BLaER1 treated with 17β-estradiol and CSF1 and Interleukin-3, amounts not matched to agents 10 nM and 100 nM (cell line): ENCODE results near the gene MEF2C.

ENCODE experiments used
- H3K27ac ChIP-seq, 11 experiments: shearing (Covaris generic); formaldehyde crosslinking; 2 replicates each; pipeline ENCODE4 v1.8.1; 2022
- H3K27me3 ChIP-seq, 11 experiments: shearing (Covaris generic); formaldehyde crosslinking; 2 replicates each; pipeline ENCODE4 v1.8.1; 2022
- H3K36me3 ChIP-seq, 11 experiments: shearing (Covaris generic); formaldehyde crosslinking; 2 replicates each; pipeline ENCODE4 v1.8.1; 2022
- H3K4me1 ChIP-seq, 10 experiments: shearing (Covaris generic); formaldehyde crosslinking; 2 replicates each; pipeline ENCODE4 v1.8.1; 2022
- H3K4me2 ChIP-seq, 11 experiments: shearing (Covaris generic); formaldehyde crosslinking; 2 replicates each; pipeline ENCODE4 v1.8.1; 2022
- H3K4me3 ChIP-seq, 10 experiments: shearing (Covaris generic); formaldehyde crosslinking; 2 replicates each; pipeline ENCODE4 v1.8.1; 2022
- H3K9ac ChIP-seq, 11 experiments: shearing (Covaris generic); formaldehyde crosslinking; 2 replicates each; pipeline ENCODE4 v1.8.1; 2022
- H3K9me3 ChIP-seq, 11 experiments: shearing (Covaris generic); formaldehyde crosslinking; replicated peaks in 1 of 11; 2 replicates each; pipeline ENCODE4 v1.8.1; 2022
- H4K20me1 ChIP-seq, 11 experiments: shearing (Covaris generic); formaldehyde crosslinking; 2 replicates each; pipeline ENCODE4 v1.8.1; 2022
- Cebpa-rat ChIP-seq, 11 experiments: shearing (Covaris generic); IDR thresholded peaks; 2 replicates each; pipeline ENCODE4 v1.8.1; 2022

The MEF2C gene

GRCh38 chr5:88888291-88888690 is 5.3 kb upstream of the MEF2C start:
- peak overlapping the region; percentile 32 to 90 (median 86); a peak in 20 of 22 replicates for H3K9ac ChIP-seq
- H3K4me2 ChIP-seq = peak overlapping the region; percentile 75 to 97 (median 90)
- no peaks in the 10 kb centered on the region; a peak in 1 of 22 replicates for H3K36me3 ChIP-seq
- H3K27ac ChIP-seq = peak overlapping the region in 10 of 11 experiments; percentile 76 to 96 (median 93); a peak in 20 of 22 replicates
- H4K20me1 ChIP-seq = no peaks in the 10 kb centered on the region
- peaks cover 40 to 66% (median 53%) of the 10 kb centered on the region in 10 experiments for H3K4me1 ChIP-seq
- H3K27me3 ChIP-seq = no peaks in the 10 kb centered on the region
- peak overlapping the region; percentile 70 to 87 (median 76); a peak in 17 of 20 replicates for H3K4me3 ChIP-seq
- TF ChIP-seq Cebpa-rat (IDR thresholded peaks at IDR 0.05) = no peak
- H3K9me3 ChIP-seq = peaks cover 0 to 17% (median 0%) of the 10 kb centered on the region in 11 experiments; a peak in 5 of 22 replicates

- no peaks in the 10 kb centered on the region for H3K27me3 ChIP-seq
- peak overlapping the region in 5 of 10 experiments; percentile 24 to 96 (median 83); a peak in 6 of 20 replicates for H3K4me3 ChIP-seq
- peak overlapping the region in 9 of 11 experiments; percentile 38 to 95 (median 78); a peak in 9 of 22 replicates for H3K9ac ChIP-seq
- peak overlapping the region; percentile 85 to 97 (median 90); a peak in 20 of 22 replicates for H3K4me2 ChIP-seq
- no peak for TF ChIP-seq Cebpa-rat (IDR thresholded peaks at IDR 0.05)
- peaks cover 40 to 66% (median 53%) of the 10 kb centered on the region in 10 experiments for H3K4me1 ChIP-seq
- H3K36me3 ChIP-seq = no peaks in the 10 kb centered on the region; a peak in 1 of 22 replicates
- peaks cover 0 to under 1% (median 0%) of the 10 kb centered on the region in 11 experiments; a peak in 2 of 22 replicates for H4K20me1 ChIP-seq
- peak overlapping the region; percentile 84 to 96 (median 92); a peak in 21 of 22 replicates for H3K27ac ChIP-seq
- peaks cover 0 to 13% (median 0%) of the 10 kb centered on the region in 11 experiments; a peak in 5 of 22 replicates for H3K9me3 ChIP-seq
Observed at GRCh38 chr5:88887342-88887741, 4.4 kb upstream of the MEF2C start.

GRCh38 chr5:88886746-88887341 is 3.9 kb upstream of the MEF2C start:
- no peaks in the 10 kb centered on the region for H3K27me3 ChIP-seq
- H3K4me2 ChIP-seq = peak overlapping the region; percentile 85 to 97 (median 90)
- H3K4me3 ChIP-seq = peak overlapping the region; percentile 45 to 96 (median 70); a peak in 17 of 20 replicates
- H3K4me1 ChIP-seq = peaks cover 40 to 66% (median 53%) of the 10 kb centered on the region in 10 experiments
- peak overlapping the region; percentile 84 to 96 (median 92) for H3K27ac ChIP-seq
- peaks cover 0 to 3% (median 0%) of the 10 kb centered on the region in 11 experiments; a peak in 4 of 22 replicates for H4K20me1 ChIP-seq
- H3K36me3 ChIP-seq = no peaks in the 10 kb centered on the region
- H3K9me3 ChIP-seq = peaks cover 0 to 8% (median 0%) of the 10 kb centered on the region in 11 experiments; a peak in 5 of 22 replicates
- H3K9ac ChIP-seq = peak overlapping the region; percentile 68 to 95 (median 76)
- no peak for TF ChIP-seq Cebpa-rat (IDR thresholded peaks at IDR 0.05)

GRCh38 chr5:88886252-88886651 is 3.3 kb upstream of the MEF2C start:
- H3K27me3 ChIP-seq = no peaks in the 10 kb centered on the region

GRCh38 chr5:88885002-88885401 is 2.0 kb upstream of the MEF2C start:
- TF ChIP-seq Cebpa-rat (IDR thresholded peaks at IDR 0.05) = no peak
- no peaks in the 10 kb centered on the region for H3K9me3 ChIP-seq
- peak overlapping the region; percentile 77 to 96 (median 86); a peak in 14 of 20 replicates for H3K4me3 ChIP-seq
- peaks cover 0 to 13% (median 6%) of the 10 kb centered on the region in 11 experiments; a peak in 7 of 22 replicates for H3K36me3 ChIP-seq
- H3K27ac ChIP-seq = peak overlapping the region; percentile 84 to 96 (median 92); a peak in 21 of 22 replicates
- H4K20me1 ChIP-seq = peaks cover 0 to 20% (median 3%) of the 10 kb centered on the region in 11 experiments; a peak in 9 of 22 replicates
- H3K4me1 ChIP-seq = peaks cover 27 to 51% (median 39%) of the 10 kb centered on the region in 10 experiments
- peak overlapping the region; percentile 76 to 98 (median 95) for H3K9ac ChIP-seq
- peak overlapping the region; percentile 85 to 97 (median 90) for H3K4me2 ChIP-seq
- H3K27me3 ChIP-seq = no peaks in the 10 kb centered on the region

More at GRCh38 chr5:88886252-88886651, 3.3 kb upstream of the MEF2C start:
- H4K20me1 ChIP-seq = peaks cover 0 to 9% (median 0%) of the 10 kb centered on the region in 11 experiments; a peak in 8 of 22 replicates
- H3K9ac ChIP-seq = peak overlapping the region; percentile 68 to 95 (median 78)
- H3K4me3 ChIP-seq = peak overlapping the region; percentile 45 to 96 (median 70)
- H3K36me3 ChIP-seq = peaks cover 0 to under 1% (median 0%) of the 10 kb centered on the region in 11 experiments; a peak in 1 of 22 replicates
- H3K4me2 ChIP-seq = peak overlapping the region; percentile 85 to 97 (median 90)
- TF ChIP-seq Cebpa-rat (IDR thresholded peaks at IDR 0.05) = no peak
- H3K4me1 ChIP-seq = peaks cover 38 to 63% (median 52%) of the 10 kb centered on the region in 10 experiments
- H3K9me3 ChIP-seq = peaks cover 0 to 2% (median 0%) of the 10 kb centered on the region in 11 experiments; a peak in 3 of 22 replicates
- H3K27ac ChIP-seq = peak overlapping the region; percentile 84 to 96 (median 92)

GRCh38 chr5:88884608-88884877 is 1.6 kb upstream of the MEF2C start:
- H3K27ac ChIP-seq = peak overlapping the region; percentile 84 to 96 (median 92)

GRCh38 chr5:88883836-88884607 is 1.0 kb upstream of the MEF2C start:
- H3K27me3 ChIP-seq = no peaks in the 10 kb centered on the region
- peaks cover 0 to 17% (median 11%) of the 10 kb centered on the region in 11 experiments; a peak in 7 of 22 replicates for H3K36me3 ChIP-seq
- H3K4me1 ChIP-seq = peaks cover 27 to 46% (median 39%) of the 10 kb centered on the region in 10 experiments
- peaks cover 0 to 28% (median 10%) of the 10 kb centered on the region in 11 experiments; a peak in 11 of 22 replicates for H4K20me1 ChIP-seq
- peak overlapping the region; percentile 88 to 98 (median 95) for H3K9ac ChIP-seq
- 0 out of 22 replicates have a peak, but pooled peaks of 1 of the 11 experiments have one; percentile 5 for TF ChIP-seq Cebpa-rat (IDR thresholded peaks at IDR 0.05)
- no peaks in the 10 kb centered on the region for H3K9me3 ChIP-seq
- H3K4me2 ChIP-seq = peak overlapping the region; percentile 85 to 97 (median 90)
- H3K4me3 ChIP-seq = peak overlapping the region; percentile 77 to 96 (median 86)
- H3K27ac ChIP-seq = peak overlapping the region; percentile 84 to 96 (median 92)

More at GRCh38 chr5:88884608-88884877, 1.6 kb upstream of the MEF2C start:
- TF ChIP-seq Cebpa-rat (IDR thresholded peaks at IDR 0.05) = no peak
- Histone ChIP-seq H4K20me1 (peaks cover 0 to 25% (median 7%) of the 10 kb centered on the region in 11 experiments; a peak in 10 of 22 replicates), H3K4me1 (peaks cover 27 to 46% (median 39%) of the 10 kb centered on the region in 10 experiments), H3K9ac (peak overlapping the region; percentile 88 to 98 (median 95)), H3K4me3 (peak overlapping the region; percentile 77 to 96 (median 86)), H3K4me2 (peak overlapping the region; percentile 85 to 97 (median 90)), H3K9me3 (no peaks in the 10 kb centered on the region), H3K27me3 (no peaks in the 10 kb centered on the region), H3K36me3 (peaks cover 0 to 17% (median 10%) of the 10 kb centered on the region in 11 experiments; a peak in 7 of 22 replicates)
